ENCODE data around the gene UQCR10. TPM values are rescaled to one million over a fixed set of nuclear protein-coding genes. Genes with fewer than 3 reads are reported as not detected.

UQCR10 gene
- total RNA-seq, 4 donors from 2014 or later = 119 to 261 (median 179) TPM

DNA sequence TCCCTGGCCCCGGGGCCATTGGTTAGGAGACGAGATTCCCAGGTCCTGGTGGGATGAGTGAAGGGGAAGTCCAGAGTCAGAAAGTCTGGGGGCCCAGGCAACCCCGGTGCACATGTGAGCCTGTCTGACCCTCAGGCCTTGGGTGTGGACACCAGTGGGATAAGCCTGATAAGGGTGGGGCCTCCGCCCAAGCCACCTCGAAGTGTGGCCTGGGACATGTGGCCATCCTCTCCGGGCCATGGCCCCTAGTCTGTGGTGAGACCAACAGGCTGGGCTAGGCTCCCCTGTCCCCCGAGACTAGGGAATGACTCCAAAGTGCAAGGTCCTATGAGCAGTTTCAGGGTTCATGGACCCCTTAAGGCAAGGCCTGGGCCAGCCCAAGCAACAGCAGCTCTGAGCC lies 41.1 kb upstream of the UQCR10 start:
- intact Hi-C loops (cut with DNase I; ENCODE audit: low total_unique reads) = no loop called here

DNA sequence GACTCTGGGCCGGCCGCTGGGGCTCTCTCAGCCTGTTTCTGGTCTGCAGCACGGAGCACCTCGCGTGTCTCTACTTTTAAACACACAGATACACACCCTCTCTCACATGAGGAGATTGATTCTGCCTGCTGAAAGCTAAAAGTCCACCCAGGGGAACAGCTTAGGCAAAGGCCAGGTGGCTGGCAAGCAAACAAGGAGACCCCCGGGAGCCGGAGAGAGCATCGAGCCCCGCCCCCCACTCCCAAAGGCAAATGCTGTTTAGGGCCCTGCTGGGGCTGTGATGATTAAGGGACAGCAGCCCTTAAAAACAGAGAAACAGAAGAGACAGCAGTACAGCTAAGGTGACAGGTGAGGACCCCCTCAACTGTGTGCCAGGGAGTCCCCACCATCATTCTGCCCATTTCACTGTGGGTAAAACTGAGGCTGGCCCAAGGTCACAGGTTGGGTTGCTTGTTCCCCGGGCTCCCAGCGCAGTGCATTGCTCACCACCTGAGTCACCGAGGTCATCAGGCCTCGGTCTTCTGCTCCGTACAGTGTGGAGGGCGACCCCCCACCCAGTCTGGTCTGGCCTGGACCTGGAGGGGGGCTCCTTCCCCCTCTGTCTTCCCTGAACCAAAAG lies 40.5 kb upstream of the UQCR10 start:
- H3K36me3 ChIP-seq = no peaks in the 10 kb centered on the region
- in situ Hi-C loops (cut with MboI; ENCODE audit: low sequenced_read_pairs in 4 of 4) (no loop called here), intact Hi-C loops (cut with DNase I; ENCODE audit: low total_unique reads) (loop anchor here (1.0 kb wide), 1 partner anchor 279 kb away; no protein-coding TSS in a partner anchor)
- H3K27ac ChIP-seq = no peak overlapping the region
- no peak overlapping the region for H3K4me3 ChIP-seq
- DNase-seq (no peak), ATAC-seq (no peak)
- TF ChIP-seq POLR2A (IDR thresholded peaks at IDR 0.05) = no peak
- TF ChIP-seq, protein P1, sequence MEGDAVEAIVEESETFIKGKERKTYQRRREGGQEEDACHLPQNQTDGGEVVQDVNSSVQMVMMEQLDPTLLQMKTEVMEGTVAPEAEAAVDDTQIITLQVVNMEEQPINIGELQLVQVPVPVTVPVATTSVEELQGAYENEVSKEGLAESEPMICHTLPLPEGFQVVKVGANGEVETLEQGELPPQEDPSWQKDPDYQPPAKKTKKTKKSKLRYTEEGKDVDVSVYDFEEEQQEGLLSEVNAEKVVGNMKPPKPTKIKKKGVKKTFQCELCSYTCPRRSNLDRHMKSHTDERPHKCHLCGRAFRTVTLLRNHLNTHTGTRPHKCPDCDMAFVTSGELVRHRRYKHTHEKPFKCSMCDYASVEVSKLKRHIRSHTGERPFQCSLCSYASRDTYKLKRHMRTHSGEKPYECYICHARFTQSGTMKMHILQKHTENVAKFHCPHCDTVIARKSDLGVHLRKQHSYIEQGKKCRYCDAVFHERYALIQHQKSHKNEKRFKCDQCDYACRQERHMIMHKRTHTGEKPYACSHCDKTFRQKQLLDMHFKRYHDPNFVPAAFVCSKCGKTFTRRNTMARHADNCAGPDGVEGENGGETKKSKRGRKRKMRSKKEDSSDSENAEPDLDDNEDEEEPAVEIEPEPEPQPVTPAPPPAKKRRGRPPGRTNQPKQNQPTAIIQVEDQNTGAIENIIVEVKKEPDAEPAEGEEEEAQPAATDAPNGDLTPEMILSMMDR (IDR thresholded peaks at IDR 0.05 in 4 of 5, conservative IDR thresholded peaks at IDR 0.05 in 1 of 5) = no peak
- no peaks in the 10 kb centered on the region for H3K4me1 ChIP-seq
- no peaks in the 10 kb centered on the region for H3K9me3 ChIP-seq
- H3K27me3 ChIP-seq = peaks cover 0 to under 1% (median 0%) of the 10 kb centered on the region in 3 donors

More for the DNA sequence above, 41.1 kb upstream of the UQCR10 start:
- ATAC-seq (no peak), DNase-seq (no peak)
- H3K27ac ChIP-seq = no peak overlapping the region
- TF ChIP-seq, protein P1 (IDR thresholded peaks at IDR 0.05 in 4 of 5, conservative IDR thresholded peaks at IDR 0.05 in 1 of 5) = no peak
- in situ Hi-C loops (cut with MboI; ENCODE audit: low sequenced_read_pairs in 4 of 4) = no loop called here
- no peaks in the 10 kb centered on the region for H3K36me3 ChIP-seq
- H3K27me3 ChIP-seq = peaks cover 3 to 6% (median 4%) of the 10 kb centered on the region in 3 donors
- H3K9me3 ChIP-seq = no peaks in the 10 kb centered on the region
- no peaks in the 10 kb centered on the region for H3K4me1 ChIP-seq
- no peak overlapping the region for H3K4me3 ChIP-seq

DNA sequence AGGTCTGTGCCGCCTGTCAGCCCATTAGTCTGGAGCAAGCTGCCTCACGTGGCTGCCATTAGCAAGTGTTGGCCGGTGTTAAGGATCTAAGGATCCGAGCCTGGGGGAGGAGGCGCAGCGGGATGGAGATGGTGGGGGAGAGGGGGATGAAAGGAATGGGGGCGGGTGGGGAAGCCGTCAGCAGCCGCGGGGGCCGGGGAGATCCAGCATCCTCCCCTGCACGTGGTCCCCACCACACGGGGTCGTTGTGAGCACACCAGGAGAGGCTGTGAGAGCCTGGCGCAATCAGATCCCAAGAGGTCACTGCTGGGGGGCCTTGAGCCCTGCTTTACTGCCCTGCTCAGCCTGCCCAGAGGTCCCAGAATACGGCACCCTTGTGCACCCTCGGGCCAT lies 40.0 kb upstream of the UQCR10 start:
- ATAC-seq (peak in 1 of 2 donors; percentile 10), DNase-seq (peak in 1 of 2 donors; percentile 30)
- Histone ChIP-seq H3K36me3 (no peaks in the 10 kb centered on the region), H3K4me3 (no peak overlapping the region), H3K4me1 (no peaks in the 10 kb centered on the region), H3K27me3 (no peaks in the 10 kb centered on the region), H3K9me3 (no peaks in the 10 kb centered on the region), H3K27ac (no peak overlapping the region)
- TF ChIP-seq, protein P1 (IDR thresholded peaks at IDR 0.05 in 4 of 5, conservative IDR thresholded peaks at IDR 0.05 in 1 of 5) = peak in 2 of 5 experiments; percentile 38 to 56
- no peak for TF ChIP-seq POLR2A (IDR thresholded peaks at IDR 0.05)
- in situ Hi-C loops (cut with MboI; ENCODE audit: low sequenced_read_pairs in 4 of 4) (no loop called here), intact Hi-C loops (cut with DNase I; ENCODE audit: low total_unique reads) (loop anchor here (1.0 kb wide), 1 partner anchor 278 kb away; no protein-coding TSS in a partner anchor)

DNA sequence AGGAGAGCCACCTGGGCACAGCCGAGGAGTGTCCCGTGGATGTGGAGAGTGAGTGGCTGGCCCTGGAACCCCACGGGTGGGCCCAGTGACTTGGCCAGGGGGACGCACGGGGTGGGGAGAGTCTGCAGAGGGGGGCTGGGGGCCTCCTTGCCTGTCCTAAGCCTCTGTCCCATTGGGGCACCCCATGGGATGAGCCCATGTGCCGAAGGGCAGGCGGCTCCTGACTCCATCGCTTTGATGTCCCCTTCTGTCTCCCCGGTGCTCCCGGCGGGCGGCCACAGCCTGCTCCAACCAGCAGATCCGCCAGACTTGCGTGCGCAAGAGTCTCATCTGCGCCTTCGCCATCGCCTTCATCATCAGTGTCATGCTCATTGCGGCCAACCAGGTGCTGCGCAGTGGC lies 38.0 kb upstream of the UQCR10 start:
- Histone ChIP-seq H3K4me1 (peaks cover 0 to 10% of the 10 kb centered on the region in 2 donors), H3K27me3 (no peaks in the 10 kb centered on the region), H3K27ac (no peak overlapping the region), H3K4me3 (no peak overlapping the region), H3K36me3 (no peaks in the 10 kb centered on the region), H3K9me3 (no peaks in the 10 kb centered on the region)
- ATAC-seq = no peak
- DNase-seq = no peak
- TF ChIP-seq, protein P1 (IDR thresholded peaks at IDR 0.05 in 4 of 5, conservative IDR thresholded peaks at IDR 0.05 in 1 of 5) = no peak
- no peak for TF ChIP-seq POLR2A (IDR thresholded peaks at IDR 0.05)
- intact Hi-C loops (cut with DNase I; ENCODE audit: low total_unique reads) (no loop called here), in situ Hi-C loops (cut with MboI; ENCODE audit: low sequenced_read_pairs in 4 of 4) (no loop called here)

Data from gastrocnemius medialis (tissue), 4 donors.